GM15510 (cell line): ENCODE data around the gene TMEM59.

ENCODE experiments used
- POLR2A ChIP-seq: IDR thresholded peaks from 3 replicates; pipeline ENCODE4 v1.6.1; 2011; ENCODE audit warnings: borderline replicate concordance; ENCODE audit not compliant: insufficient read length; ENCODE audit errors: extremely low read depth

TMEM59 gene

GRCh38 chr1:53979712-53980450 is 73.1 kb downstream of the TMEM59 start:
- no peak for TF ChIP-seq POLR2A
